Pancreas (tissue), 10 donors: ENCODE data around the gene ST3GAL4. TPM values are rescaled to one million over a fixed set of nuclear protein-coding genes. Genes with fewer than 3 reads are reported as not detected.
"Not testable (repeated sequence)": the region's sequence is repeated elsewhere in the genome, so short reads cannot be mapped to it uniquely, and the experiment has no call there.

Experiments
- ATAC-seq, 4 donors: fragments of 200-7000 bp; cut with Tn5 transposase; one replicate each; pipeline versions ENCODE4 v1.8.0 to v1.9.1; 2020; ENCODE audit warnings: mild to moderate bottlenecking in 4 of 4, moderate library complexity in 4 of 4
- DNase-seq, 6 donors: peaks; one replicate each; pipeline ENCODE4 v3.0.0-alpha.2; 2020
- FAIRE-seq: peaks from 2 replicates; lab custom pipeline; 2012; peaks lifted over from hg19 to GRCh38; lab: Jason Lieb, UNC
- H3K27ac ChIP-seq, 4 donors: fragments of 200-600 bp; sonication (generic); 1 replicate in 3 of 4; 2 replicates in 1 of 4; pipeline versions ENCODE4 v1.5.0 to v1.8.0; 2020
- H3K27me3 ChIP-seq, 4 donors: fragments of 200-600 bp; one replicate each; pipeline ENCODE4 v1.8.0; 2021
- H3K36me3 ChIP-seq, 3 donors: fragments of 200-600 bp; sonication (generic) in 1 of 3; one replicate each; pipeline versions ENCODE4 v1.5.0 to v1.8.0; 2020 to 2021
- H3K4me1 ChIP-seq, 3 donors: fragments of 200-600 bp; one replicate each; pipeline ENCODE4 v1.8.0; 2021
- H3K4me3 ChIP-seq, 4 donors: fragments of 200-600 bp; sonication (generic) in 2 of 4; one replicate each; pipeline versions ENCODE4 v1.5.0 to v1.8.0; 2020 to 2021
- H3K9me3 ChIP-seq, 4 donors: fragments of 200-600 bp; one replicate each; pipeline ENCODE4 v1.8.0; 2021
- CTCF ChIP-seq, 4 donors: fragments of 200-600 bp; sonication (generic) in 3 of 4; IDR thresholded peaks; one replicate each; pipeline versions ENCODE4 v1.5.0 to v1.8.0; 2021; ENCODE audit warnings: antibody characterized with exemption in 4 of 4
- WGBS, 2 donors: extraction: QIAGEN DNeasy Blood & Tissue Kit; methylation state at CpG; one replicate each; pipeline ENCODE4 v1.1.7; 2013; 5-methylcytosine and 5-hydroxymethylcytosine counted together
- intact Hi-C, 3 donors: fragments of 100-400 bp; cut with DNase I; formaldehyde crosslinking; loops; one replicate each; pipeline versions ENCODE4 v1.11.1 to v1.14.2; 2022
- polyA plus RNA-seq, 2 donors: library from polyadenylated mRNA; stranded (reverse); fragments of 200-250 nt; gene quantifications; one replicate each; pipeline ENCODE4 v1.2.3, GENCODE V29; 2013
- total RNA-seq, 6 donors: library from RNA; stranded (reverse); fragmentation: NEBNext Ultra II Directional in 4 of 6; extraction: Animal tissue kit (Norgen Biotek cat#: 25700) in 4 of 6; gene quantifications; one replicate each; pipeline versions ENCODE4 v1.2.1 to v1.2.4, GENCODE V29; 2021 to 2023
- donor health status: healthy with polysubstance abuse.
- donor health status: DM: no; HTN: no; CAD: no; lungs with moderate emphysema.
- donor health status: DM: no; HTN: no; CAD: no.
- donor health status: control.
- donor health status: control.
- donor health status: Bipolar disorder and iron deficiency.
- donor health status: DM: yes; HTN: yes; CAD: no.
- donor health status: DM: no; HTN: no; CAD: no.
- donor health status: DM: no; HTN: no; CAD: no.
- donor health status: DM: yes; HTN: yes; CAD: no.

ST3GAL4 gene
- total and polyA plus RNA-seq, 8 donors, result 2.6 to 12.9 (median 9.4) TPM

- ATAC-seq (no peak), DNase-seq (peak in 1 of 6 donors; percentile 44), FAIRE-seq (no peak)
- Histone ChIP-seq H3K36me3 (no peaks in the 10 kb centered on the region), H3K27ac (no peak overlapping the region), H3K4me3 (no peak overlapping the region), H3K9me3 (no peaks in the 10 kb centered on the region), H3K27me3 (no peaks in the 10 kb centered on the region), H3K4me1 (peaks cover 0 to 3% (median 0%) of the 10 kb centered on the region in 3 donors)
- intact Hi-C loops, result no loop called here
- no peak for TF ChIP-seq CTCF (IDR thresholded peaks at IDR 0.05)
- 89 to 93% methylated on average over 9 of the region's 9 CpGs for WGBS, 2 donors
Measured at GRCh38 chr11:126384449-126385070, 29.1 kb downstream of the ST3GAL4 start.

GRCh38 chr11:126385991-126386728 lies 30.7 kb downstream of the ST3GAL4 start:
- ATAC-seq (peak in 1 of 4 donors; percentile 31), DNase-seq (peak in 1 of 6 donors; percentile 39)
- H3K27me3 ChIP-seq, result no peaks in the 10 kb centered on the region

GRCh38 chr11:126386729-126387071 lies 31.2 kb downstream of the ST3GAL4 start:
- H3K36me3 ChIP-seq, intact Hi-C loops, FAIRE-seq, H3K4me1 ChIP-seq, H3K27ac ChIP-seq, H3K27me3 ChIP-seq, H3K9me3 ChIP-seq, H3K4me3 ChIP-seq: not testable (repeated sequence)
- DNase-seq (peak in 1 of 6 donors; percentile 55), ATAC-seq (peak in 3 of 4 donors; percentile 39 to 60 (median 52))
- 55 to 64% methylated on average over 5 of the region's 5 CpGs for WGBS, 2 donors

More at GRCh38 chr11:126385991-126386728, 30.7 kb downstream of the ST3GAL4 start:
- no peaks in the 10 kb centered on the region for H3K36me3 ChIP-seq
- no peak for FAIRE-seq
- intact Hi-C loops, result no loop called here
- no peak for TF ChIP-seq CTCF (IDR thresholded peaks at IDR 0.05)
- H3K9me3 ChIP-seq, result no peaks in the 10 kb centered on the region
- H3K27ac ChIP-seq, result peak overlapping the region in 1 of 4 donors; percentile 16
- H3K4me1 ChIP-seq, result peaks cover 0 to 3% (median 0%) of the 10 kb centered on the region in 3 donors
- 84 to 85% methylated on average over 7 to 8 of the region's 8 CpGs for WGBS, 2 donors
- no peak overlapping the region for H3K4me3 ChIP-seq

GRCh38 chr11:126387857-126388256 lies 32.4 kb downstream of the ST3GAL4 start:
- Histone ChIP-seq H3K9me3 (no peaks in the 10 kb centered on the region), H3K36me3 (no peaks in the 10 kb centered on the region), H3K4me3 (no peak overlapping the region), H3K27ac (no peak overlapping the region), H3K4me1 (peaks cover 0 to 3% (median 0%) of the 10 kb centered on the region in 3 donors), H3K27me3 (no peaks in the 10 kb centered on the region)
- 80 to 88% methylated on average over 5 of the region's 5 CpGs for WGBS, 2 donors
- DNase-seq (no peak), FAIRE-seq (no peak), ATAC-seq (no peak)
- no peak for TF ChIP-seq CTCF (IDR thresholded peaks at IDR 0.05)
- intact Hi-C loops, result no loop called here

- 69 to 70% methylated on average over 5 of the region's 5 CpGs for WGBS, 2 donors
- Histone ChIP-seq H3K36me3 (no peaks in the 10 kb centered on the region), H3K4me1 (peaks cover 0 to 3% (median 0%) of the 10 kb centered on the region in 3 donors), H3K27me3 (no peaks in the 10 kb centered on the region), H3K4me3 (no peak overlapping the region), H3K9me3 (no peaks in the 10 kb centered on the region), H3K27ac (no peak overlapping the region)
- no peak for TF ChIP-seq CTCF (IDR thresholded peaks at IDR 0.05)
- DNase-seq, result peak in 1 of 6 donors; percentile 5
- intact Hi-C loops, result no loop called here
- ATAC-seq, result no peak
- FAIRE-seq, result no peak
Measured at GRCh38 chr11:126390272-126390867, 34.9 kb downstream of the ST3GAL4 start.
